GM12878 (cell line): ENCODE data around the gene GEMIN7.
A peak's percentile ranks its signal among the peaks of the same experiment; 100 is the strongest.

Source experiments
- CTCF ChIP-seq, 3 experiments: IDR thresholded peaks in 2 of 3; conservative IDR thresholded peaks in 1 of 3; 2 replicates each; pipeline ENCODE4 v1.5.1; 2011; ENCODE audit warnings: low read depth in 3 of 3, low read length in 3 of 3, mild to moderate bottlenecking in 3 of 3, control low read depth in 2 of 3, moderate library complexity in 2 of 3, inconsistent platforms in 1 of 3, mixed read lengths in 1 of 3; ENCODE audit not compliant: control insufficient read depth in 2 of 3, insufficient read depth in 1 of 3; ENCODE audit errors: extremely low read depth in 1 of 3
- CUX1 ChIP-seq: IDR thresholded peaks from 2 replicates; pipeline ENCODE4 v1.6.1; 2012; ENCODE audit warnings: improper control_type of control experiment, low read depth, low read length; ENCODE audit not compliant: insufficient replicate concordance
- E2F4 ChIP-seq: IDR thresholded peaks from 2 replicates; pipeline ENCODE4 v1.6.1; 2012; ENCODE audit warnings: low read depth, low read length, improper control_type of control experiment
- EP300 ChIP-seq, 2 experiments: fragments of 150-350 bp in 1 of 2; IDR thresholded peaks; 2 replicates each; pipeline ENCODE4 v1.6.1; 2011 to 2012; ENCODE audit warnings: low read depth in 2 of 2, low read length in 2 of 2, borderline replicate concordance in 1 of 2, improper control_type of control experiment in 1 of 2, inconsistent platforms in 1 of 2; ENCODE audit not compliant: control insufficient read depth in 1 of 2
- FOXK2 ChIP-seq: fragments of 450-650 bp; IDR thresholded peaks from 2 replicates; pipeline ENCODE4 v1.6.1; 2017; ENCODE audit warnings: mild to moderate bottlenecking, moderate library complexity
- USF1 ChIP-seq: IDR thresholded peaks from 2 replicates; pipeline ENCODE4 v1.6.1; 2011; ENCODE audit warnings: borderline replicate concordance, low read depth, mild to moderate bottlenecking, moderate library complexity, mixed read lengths, low read length; ENCODE audit not compliant: insufficient read depth; ENCODE audit errors: extremely low read length

GRCh38 chr19:45103156-45103507, 24.1 kb downstream of the GEMIN7 start:
- TF ChIP-seq CUX1 (no peak), CTCF (IDR thresholded peaks at IDR 0.05 in 2 of 3, conservative IDR thresholded peaks at IDR 0.05 in 1 of 3; ENCODE audit: control insufficient read depth in 2 of 3, extremely low read depth in 1 of 3, insufficient read depth in 1 of 3, low read depth in 3 of 3, low read length in 3 of 3) (peak in 1 of 3 experiments; percentile 33; a peak in 2 of 6 replicates), EP300 (IDR thresholded peaks at IDR 0.05; ENCODE audit: borderline replicate concordance in 1 of 2, control insufficient read depth in 1 of 2, low read depth in 2 of 2, low read length in 2 of 2) (no peak), E2F4 (no peak), FOXK2 (no peak), USF1 (no peak)
